Anterior cingulate cortex (tissue), 58 donors: ENCODE data around the gene FGD1.

Experiments
- DNase-seq, 58 donors: peaks; one replicate each; lab custom pipeline; 2025; lab: John Stamatoyannopoulos, UW

Gene FGD1

GRCh38 chrX:54473993-54474859 is 21.8 kb downstream of the FGD1 start:
- no peak for DNase-seq

- DNase-seq, result no peak
These were observed 25.8 kb downstream of the FGD1 start for GRCh38 chrX:54470054-54470760.

DNA sequence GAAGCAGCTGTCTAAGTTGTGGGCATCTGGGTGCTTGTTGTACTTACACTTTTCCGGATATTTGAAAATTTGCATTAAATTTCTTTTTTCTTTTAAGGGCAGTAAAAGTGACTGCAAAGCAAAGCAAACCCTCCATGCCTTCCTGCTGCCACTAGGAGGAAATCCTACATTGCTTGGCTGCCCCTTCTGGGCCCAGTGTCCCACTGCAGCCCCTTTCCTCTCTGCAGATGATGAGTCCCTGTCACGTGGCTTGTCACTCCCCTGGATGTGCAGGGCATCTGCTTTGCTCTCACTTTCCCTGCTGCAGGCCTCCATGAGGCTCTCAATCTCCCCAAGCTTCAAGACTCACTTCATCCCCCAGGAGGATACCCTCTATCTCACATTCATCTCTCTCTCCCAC is 43.1 kb downstream of the FGD1 start:
- DNase-seq, result no peak

DNA sequence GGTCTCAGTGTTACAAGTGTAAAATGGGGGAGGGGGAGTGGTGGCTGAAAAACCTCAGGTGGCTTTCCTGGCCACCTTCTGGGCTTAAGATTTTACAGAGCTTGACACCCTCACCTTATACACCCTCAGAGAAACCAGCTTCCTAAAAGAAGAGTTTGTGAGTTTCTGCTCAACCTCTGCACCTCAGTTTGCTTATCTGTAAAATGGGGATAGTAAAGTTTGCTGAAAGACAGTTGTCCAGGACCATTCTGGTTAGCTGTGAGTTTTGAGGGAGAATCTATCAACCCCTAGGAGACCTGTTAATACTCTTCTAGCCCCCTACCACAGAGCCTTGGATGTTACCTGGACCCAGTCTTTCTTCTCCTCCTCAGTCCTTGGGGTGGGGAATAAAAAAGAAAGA is 46.1 kb downstream of the FGD1 start:
- no peak for DNase-seq

DNA sequence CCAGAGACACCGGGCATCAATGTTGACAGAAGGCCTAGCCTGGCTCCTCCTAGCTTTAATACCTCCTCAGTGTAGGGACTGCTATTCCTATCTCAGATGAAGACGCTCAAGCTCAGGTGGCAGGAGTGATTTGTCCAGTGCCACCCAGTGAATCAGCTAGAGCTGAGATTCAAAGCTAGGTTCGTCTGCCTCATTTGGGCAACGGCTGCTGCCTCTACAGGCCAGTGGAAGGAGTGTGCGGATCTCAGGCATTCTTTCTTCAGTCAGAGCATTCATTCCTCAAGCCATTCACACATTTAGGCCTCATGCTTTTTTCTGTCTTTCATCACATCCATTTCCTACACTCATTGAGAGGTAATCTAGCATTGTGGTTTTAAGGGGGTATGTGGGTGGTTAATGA is 48.6 kb downstream of the FGD1 start:
- DNase-seq, result peak in 2 of 58 donors; percentile 1 to 23

DNA sequence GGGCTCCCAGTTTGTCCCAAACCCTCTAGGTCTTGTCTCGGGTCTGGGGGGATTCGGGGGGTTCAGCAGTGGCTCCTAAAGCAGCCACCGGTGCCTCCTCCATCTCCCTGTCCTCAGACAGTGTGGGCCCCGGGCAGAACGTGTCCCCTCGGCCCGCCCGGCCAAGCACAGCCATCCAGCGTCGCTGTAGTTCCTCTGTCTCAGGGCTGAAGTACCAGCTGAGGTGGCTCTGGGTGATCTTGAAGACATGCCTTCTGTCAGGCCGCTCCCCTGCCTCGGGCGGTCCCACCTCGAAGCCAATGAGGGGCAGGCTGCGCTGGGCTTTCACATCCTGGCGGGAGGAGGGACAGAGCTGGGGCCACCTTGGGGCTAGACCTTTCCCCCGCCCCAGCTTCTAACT is 50.0 kb downstream of the FGD1 start:
- DNase-seq, result no peak

- DNase-seq, result no peak
These were observed 51.3 kb downstream of the FGD1 start for GRCh38 chrX:54444752-54445151.

DNA sequence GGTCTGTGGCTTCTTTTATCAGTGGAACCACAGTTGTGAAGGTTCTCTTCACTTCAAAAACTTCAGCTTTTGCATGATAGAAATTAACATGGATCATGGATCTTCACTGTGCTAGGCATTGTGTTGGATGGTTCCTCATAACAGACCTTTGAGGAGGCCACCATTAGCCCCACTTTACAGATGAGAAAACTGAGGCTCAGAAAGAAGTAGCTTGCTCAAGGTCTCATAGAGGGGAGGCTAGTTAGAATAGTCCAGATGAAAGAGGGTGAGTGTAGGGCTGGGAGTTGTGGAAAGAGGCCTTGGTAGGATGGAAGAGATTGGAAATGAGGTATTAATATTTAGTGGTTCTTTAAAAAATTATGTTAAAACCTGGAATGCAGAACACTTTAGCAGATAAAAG is 53.2 kb downstream of the FGD1 start:
- no peak for DNase-seq

DNA sequence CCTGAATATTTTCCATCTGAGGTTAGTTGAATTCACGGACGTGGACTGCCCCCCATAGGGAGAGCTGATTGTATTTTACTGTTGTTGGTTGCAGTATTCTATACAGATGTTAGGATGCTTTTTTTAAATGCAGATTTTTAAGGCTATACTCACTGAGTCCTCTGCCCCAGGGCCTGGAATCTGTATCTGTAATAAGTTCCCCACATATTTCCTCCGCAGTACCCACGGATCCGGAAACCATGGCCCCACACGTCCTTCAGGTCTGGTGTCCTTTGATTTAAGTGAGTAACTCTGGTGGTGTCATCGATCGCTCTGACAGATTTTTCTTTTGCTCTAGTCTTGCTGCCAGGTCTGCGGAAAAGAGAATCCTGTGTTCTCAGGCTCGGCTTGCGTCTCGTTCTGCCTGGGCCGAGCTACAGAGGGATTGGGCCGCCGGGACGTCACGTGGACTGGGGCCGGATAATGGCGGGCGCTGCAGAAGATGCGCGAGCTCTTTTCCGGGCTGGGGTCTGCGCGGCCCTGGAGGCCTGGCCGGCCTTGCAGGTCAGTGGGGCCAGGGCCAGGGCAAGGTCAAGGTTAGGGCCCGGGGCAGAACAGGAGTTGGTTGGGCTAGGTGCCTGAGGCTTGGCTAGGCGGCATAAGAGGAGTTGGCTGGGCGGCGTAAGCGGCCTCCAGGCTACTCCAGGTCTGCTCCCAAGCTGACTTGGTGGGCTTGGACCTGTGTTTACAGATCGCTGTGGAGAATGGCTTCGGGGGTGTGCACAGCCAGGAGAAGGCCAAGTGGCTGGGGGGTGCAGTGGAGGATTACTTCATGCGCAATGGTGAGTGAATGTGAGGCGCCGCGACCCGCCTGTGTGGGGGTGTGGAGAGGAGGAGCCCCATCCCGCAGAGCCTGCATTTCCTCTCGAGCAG is 55.8 kb downstream of the FGD1 start, which contains the start of gene TSR2:
Gene TSR2 (plus strand): TSS at position 445 of the 912 bp plus-strand sequence. CDS start 18 bp downstream, at position 463.
- peak in 57 of 58 donors; percentile 3 to 83 (median 66) for DNase-seq

GRCh38 chrX:54435121-54435520 is 60.9 kb downstream of the FGD1 start:
- no peak for DNase-seq

- DNase-seq, result no peak
These were observed 65.5 kb downstream of the FGD1 start for GRCh38 chrX:54430519-54430918.

DNA sequence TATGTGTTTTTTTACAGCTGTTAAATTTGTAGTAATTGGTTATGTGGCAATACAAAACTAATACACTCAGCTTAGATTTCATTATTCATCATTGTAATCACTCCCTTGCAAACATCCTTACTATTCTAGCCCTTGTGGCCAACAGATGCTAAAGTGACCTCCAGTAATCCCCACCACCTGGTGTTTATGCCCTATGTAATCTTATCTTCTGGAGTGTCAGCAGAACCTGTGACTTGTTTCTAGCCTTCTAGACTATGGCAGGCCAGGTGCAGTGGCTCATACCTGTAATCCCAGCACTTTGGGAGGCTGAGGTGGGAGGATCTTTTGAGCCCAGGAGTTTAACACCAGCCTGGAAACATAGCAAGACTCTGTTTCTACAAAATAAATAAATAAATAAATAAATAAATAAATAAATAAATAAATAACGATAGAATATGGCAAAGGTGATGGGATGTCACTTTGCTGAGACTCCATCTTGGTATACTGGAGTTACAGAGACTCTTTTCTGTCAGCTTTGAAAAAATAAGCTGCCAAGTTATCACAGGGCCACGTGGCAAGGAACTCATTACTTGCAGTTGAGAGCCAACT is 68.1 kb downstream of the FGD1 start:
- DNase-seq, result no peak

GRCh38 chrX:54423161-54423888 is 72.7 kb downstream of the FGD1 start:
- DNase-seq, result no peak

GRCh38 chrX:54422168-54422567 is 73.9 kb downstream of the FGD1 start:
- DNase-seq, result no peak

DNA sequence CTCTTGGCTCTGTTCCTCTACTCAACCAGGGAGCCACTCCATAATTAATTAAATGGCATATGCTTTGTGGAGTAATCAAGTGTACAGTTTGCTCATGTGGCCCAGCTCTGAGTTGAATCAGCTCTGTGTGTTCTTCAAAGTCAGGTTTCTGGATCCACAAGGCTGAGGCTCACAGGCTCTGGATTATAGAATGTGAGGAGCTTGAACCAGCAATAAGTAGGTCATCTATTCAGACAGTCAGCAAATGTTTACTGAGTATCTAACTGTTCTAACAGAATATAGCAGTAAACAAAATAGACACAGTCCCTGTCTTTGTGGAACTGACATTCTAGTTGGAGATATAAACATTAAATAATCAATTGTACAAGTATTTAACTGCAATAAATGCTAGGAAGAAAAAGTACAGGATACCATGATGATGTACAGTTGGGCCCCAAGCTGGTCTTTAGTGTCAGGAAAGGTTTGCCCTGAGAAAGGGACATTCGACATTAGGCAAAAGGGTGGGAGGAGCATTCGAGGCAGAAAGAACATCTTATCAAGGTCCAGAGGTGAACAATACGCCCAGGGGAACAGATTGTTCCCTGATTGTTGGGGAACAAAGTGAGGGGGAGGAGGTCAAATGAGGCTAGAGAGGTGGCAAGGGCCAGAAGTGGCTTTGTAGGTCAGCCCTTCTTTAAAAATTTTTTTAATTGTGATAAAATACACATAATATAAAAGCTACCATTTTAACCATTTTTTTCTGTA is 76.3 kb downstream of the FGD1 start:
- DNase-seq, result no peak

DNA sequence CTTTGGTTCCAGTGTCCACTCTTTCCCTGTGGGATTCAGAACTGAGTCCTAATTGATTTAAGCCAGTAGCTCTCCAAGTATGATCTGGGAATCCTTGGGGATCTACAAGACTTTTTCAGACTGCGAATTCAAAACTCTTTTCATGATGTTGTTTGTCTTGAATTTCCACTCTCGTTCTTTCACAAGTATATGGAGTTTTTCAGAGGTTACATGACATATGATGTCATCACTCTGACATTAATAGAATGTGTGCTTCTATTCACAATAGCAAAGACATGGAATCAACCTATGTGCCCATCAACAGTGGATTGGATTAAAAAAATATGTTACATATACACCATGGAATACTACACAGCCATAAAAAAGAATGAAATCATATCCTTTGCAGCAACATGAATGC is 79.1 kb downstream of the FGD1 start:
- no peak for DNase-seq

- DNase-seq, result no peak
These were observed 80.3 kb downstream of the FGD1 start for GRCh38 chrX:54415534-54416350.

- DNase-seq, result no peak
These were observed 82.3 kb downstream of the FGD1 start for GRCh38 chrX:54413753-54414152.
